Measurements from ENCODE around the gene DAB2IP.
A peak's percentile ranks its signal among the peaks of the same experiment; 100 is the strongest.

Gene DAB2IP

DNA sequence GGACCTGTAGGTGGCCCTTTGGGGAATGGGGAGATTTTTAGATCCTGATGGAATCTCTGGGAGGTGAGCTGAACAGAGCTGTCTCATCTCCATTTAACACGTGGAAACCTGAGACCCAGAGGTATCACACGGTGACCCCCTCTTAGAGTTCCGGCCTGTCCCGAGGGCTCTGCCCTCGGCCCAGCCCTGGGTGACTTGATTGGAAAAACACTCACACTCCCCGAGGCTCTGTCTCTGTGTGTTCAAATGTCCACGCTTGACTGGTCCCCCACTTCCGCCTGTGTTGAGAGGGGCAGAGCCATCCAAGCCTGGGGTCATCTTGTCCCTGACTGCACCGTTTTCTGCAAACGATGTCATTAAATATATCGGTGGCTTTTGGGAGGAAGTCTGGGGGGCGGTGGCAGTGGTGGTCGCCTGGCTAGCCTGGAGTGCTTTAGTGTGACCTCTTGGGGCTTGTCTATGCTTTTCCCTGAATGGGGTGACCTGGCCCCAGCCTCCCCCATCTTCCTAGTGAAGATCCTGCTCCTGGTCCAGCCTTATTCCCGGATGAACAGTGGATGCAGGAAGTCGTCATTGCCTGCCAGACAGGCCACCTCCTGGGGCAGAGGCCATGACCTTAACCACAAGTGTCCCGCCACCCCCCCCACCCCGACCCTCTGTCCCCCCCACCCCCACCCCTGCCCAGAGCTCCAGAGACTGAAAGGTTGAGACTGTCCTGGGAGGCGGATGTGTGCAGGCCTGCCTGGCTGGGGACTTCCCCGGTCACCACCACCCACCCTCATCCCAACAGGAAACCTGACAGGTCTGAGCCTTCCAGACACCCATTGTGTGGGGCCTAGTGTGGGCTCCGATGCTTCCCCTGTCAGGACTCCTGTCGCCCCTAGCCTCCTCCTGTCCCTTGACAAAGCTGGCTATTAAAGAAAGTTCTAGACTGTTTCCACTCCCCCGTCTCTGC, 5.3 kb upstream of the DAB2IP start:
- DNase-seq: no peak

DNA sequence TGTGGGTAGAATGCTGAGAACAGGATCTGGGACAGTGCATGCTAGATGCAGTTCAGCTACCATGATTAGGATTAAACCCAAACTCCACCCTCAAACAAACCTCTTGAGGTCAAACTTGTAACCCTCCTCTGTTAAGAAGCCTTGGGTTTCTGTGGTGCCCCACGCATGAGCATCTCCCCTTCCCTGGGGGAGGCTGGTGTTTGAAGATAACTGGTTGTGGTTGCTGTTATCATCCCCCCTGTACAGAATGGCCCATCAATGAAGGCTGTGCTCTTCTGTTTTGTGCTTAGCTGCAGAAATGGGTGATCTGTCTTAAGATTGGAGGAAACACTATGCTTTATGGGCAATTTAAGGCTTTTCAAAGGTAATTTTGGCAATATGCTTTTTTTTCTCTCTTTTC, 4.4 kb upstream of the DAB2IP start:
- DNase-seq: no peak

DNA sequence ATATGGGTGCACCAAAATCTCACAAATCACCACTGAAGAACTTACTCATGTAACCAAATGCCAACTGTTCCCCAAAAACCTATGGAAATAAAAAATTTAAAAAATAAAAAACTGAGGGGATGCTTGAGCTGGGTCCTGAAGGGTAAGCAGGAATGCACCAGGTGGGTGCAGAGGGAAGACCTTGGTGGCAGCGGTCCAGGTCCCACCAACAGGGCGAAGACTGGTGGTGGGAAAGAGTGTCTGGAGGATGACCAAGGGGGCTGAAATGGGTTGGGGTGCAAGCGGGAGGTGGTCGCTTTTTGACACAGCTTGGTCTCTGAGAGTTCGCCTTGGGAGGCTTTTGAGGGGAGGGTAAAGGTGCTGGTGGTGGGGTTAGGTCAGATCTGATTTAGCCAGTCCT, 3.3 kb upstream of the DAB2IP start:
- DNase-seq: no peak

DNA sequence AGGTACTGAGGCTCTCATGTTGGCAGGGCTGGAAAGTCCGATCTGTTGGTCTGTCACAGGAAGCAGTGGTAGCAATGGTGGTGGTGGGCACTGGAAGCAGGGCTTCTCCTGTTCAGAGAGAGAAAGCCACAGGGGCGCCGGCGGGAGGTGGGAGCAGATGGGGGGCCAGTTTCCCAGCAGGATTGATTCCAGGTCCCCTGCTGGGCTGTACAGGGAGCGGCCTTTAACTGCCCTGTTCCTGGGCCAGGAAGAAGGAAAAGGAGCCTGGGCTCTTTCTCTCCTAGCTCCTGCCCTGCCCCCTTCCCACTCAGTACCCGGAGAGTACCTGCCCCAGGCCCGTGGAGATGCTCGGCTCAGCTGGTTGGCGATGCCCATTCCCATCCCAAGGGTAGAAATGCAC, 2.6 kb upstream of the DAB2IP start:
- DNase-seq: no peak

DNA sequence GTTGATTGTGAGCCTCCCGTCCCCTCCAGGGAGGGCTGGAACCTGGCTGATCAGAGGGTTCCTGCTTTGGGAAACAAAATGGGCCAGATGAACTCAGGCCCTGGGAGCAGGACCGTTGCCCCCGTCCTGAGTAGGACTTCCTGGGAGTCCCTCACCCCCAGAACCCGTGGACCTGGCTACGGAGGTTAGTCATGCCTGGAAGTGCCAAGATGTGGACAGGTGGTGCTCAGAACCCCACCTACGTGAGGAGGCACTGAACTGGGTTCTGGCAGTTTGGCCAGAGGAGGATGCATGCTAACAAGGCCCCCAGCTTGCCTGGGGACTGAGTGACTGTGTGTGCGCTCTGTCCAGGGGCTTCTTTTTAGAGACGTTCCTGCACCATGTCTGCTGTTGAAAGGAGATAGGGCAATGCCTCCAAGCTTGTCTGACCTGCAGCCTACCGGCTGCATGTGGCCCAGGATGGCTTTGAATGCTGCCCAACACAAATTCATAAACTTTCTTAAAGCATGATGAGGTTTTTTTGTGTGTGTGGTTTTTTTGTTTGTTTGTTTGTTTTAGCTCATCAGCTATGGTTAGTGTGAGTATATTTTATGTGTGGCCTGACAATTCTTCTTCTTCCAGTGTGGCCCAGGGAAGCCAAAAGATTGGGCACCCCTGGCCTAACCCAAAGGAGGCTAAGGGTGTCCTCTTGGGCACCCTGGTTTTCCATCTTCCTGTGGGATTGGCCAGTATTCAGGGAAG, 1.8 kb upstream of the DAB2IP start:
- DNase-seq: no peak

DNA sequence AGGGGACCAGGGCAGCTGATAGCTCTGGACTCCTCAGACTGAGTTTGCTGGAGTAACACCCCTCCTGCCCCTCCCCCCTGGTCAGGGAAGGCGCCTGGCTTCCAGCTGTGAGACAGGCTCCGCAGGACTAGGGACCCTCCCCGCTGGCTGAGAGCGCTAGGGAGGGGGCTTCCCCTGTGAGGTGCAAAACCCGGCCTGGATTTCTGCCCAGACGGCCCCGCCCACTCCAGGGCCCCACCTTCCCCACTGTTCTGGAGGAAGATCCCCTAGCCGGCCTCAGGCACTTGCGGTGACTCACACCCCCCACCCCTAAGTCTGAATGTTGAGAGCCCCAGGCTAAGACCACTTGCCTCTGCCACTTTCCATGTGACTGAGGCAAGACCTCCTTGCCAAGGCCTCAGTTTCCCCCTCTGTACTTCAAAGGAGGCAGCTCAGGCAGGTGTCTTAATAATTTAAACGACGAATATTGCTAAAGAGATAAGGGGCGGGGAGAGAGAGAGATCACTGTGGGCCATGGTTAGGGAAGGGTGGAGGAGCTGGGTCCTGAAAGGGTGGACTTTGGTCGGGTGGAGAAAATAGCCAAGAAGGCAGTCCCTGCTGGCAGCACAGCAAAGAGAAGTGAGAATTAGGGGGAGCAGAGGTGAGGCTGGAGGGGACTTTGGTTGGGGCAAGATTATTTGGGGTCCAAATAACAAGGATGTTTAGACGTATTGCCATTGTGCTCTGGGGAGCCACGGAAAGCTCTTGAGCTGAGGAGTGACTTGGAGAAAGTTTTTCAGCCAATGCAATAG, 1.0 kb upstream of the DAB2IP start:
- peak in 1 of 2 donors; percentile 3 for DNase-seq

DNA sequence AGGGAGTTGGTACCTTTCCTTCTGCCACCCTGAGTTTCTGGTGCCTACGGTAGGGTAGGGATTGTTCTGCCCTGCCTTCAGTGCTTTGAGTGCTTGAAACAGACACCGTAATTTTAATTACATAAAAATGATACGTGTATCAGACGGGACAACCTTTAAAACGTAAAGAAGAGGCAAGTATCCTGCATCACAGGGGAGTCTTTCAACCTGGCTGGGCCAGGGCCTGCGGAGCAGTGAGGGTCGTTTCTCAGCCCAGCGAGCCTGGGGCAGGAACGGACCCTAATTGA, 483 bp upstream of the DAB2IP start:
- DNase-seq: no peak

DNA sequence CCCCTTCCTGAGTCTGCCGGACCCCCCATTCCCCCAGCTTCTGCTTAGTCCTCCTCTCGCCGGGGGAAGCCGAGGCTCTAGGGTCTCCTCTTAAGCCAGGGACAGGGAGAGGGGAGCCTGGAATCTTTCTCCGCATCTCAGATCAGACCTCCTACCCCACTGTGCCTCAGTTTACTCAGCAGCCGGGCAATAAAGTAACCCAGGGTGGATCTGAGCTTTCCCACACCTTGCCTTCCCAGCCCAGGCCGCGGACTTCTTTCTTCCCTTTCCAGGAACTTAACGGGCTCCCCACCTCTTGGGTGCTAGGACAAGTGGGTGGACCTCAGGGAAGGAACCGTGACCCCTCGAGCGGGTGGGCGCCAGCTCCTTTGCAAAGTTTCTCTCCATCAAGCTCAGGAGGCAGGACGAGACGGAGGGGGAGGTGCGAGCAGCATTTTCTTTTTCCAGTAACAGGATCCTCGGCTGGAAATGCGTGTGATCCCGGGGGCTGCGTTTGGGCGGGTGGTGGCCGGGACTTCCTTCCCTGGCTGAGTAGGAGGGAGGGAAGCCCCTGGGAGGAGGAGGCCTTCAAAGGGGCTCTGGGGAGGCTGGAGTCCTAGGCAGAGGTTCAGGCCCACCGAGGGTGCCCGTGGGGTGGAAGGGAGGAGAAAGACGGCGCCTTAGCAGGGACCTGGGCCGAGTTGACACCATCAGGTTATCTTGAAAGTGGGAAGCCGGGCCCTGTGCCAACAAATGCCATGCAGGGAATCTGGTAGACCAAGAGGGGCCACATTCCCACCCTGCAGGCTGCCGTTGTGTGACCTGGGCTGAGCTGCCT, 795 bp downstream of the DAB2IP start:
- no peak for DNase-seq

DNA sequence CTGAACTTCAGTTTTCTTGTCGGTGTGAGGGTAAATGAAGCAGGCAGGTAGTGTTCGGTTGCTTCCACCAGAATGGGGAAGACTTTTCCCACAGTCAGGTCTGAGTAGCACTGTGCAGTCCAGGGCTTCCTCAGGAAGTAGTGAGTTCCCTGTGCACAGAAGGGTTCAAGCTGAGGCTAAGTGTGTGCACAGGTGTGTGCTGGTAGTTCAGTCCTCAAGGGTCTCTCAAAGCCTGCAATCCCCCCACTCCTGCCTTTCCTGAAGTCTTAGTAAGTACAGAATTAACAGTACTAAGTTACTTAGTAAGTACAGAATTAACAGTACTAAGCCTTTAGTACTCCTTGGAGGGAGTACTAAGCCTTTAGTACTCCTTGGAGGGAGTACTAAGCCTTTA, 1.4 kb downstream of the DAB2IP start:
- DNase-seq: no peak

DNA sequence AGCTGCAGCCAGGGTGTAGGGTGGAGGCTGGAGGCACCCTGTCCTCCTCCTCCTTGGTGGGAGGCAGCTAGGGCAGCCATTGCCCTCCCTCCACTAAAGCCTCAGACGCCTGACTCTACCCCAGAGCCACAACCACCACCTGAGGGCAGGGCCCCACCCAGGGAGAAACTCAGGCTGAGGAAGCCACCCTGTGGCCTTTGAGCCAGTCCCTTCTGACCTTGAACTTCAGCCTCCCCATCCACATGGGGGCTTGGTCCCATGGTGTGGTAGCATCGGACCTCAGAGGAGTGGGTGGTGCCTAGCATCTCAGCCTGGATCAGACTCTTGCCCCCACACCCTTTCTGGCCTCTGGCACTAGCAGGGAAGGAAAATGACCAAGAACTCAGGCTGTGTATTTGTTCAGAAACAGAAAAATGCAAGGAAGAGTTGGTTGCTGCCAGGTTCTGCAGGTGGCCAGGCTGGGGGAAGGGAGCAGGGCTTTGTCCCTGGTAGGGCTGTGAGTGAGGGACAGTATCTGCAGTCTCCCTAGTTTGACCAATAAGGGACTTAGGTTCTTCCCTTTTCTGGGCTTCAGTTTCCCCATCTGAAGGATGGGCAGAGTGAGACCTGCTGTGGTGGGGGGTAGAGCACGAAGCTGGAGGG, 3.2 kb downstream of the DAB2IP start:
- DNase-seq: no peak

DNA sequence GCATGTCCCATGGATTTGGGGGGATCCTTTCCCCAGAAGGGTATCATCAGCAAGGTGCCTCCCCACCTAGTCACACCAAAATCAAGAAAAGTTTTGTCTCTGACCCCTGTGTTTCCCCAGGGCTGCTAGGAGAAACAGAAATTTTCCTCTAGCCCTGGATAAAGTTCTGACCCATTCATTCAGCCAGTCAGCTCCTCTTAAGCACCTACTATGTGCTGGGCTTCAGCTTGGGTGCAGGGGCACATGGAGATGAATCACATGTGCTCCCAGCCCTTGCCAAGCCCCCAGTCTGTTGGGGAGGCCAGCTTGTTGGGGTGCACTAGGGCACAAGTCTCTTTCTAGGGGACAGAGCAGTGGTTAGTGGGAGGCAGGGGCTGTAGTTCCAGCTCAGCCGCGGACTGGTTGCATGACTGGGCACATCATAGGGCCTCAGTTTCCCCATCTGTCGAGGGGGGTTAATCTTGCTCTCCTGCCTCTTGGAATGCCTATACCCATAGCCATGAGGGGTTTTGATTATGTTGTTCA, 3.9 kb downstream of the DAB2IP start:
- DNase-seq: no peak

DNA sequence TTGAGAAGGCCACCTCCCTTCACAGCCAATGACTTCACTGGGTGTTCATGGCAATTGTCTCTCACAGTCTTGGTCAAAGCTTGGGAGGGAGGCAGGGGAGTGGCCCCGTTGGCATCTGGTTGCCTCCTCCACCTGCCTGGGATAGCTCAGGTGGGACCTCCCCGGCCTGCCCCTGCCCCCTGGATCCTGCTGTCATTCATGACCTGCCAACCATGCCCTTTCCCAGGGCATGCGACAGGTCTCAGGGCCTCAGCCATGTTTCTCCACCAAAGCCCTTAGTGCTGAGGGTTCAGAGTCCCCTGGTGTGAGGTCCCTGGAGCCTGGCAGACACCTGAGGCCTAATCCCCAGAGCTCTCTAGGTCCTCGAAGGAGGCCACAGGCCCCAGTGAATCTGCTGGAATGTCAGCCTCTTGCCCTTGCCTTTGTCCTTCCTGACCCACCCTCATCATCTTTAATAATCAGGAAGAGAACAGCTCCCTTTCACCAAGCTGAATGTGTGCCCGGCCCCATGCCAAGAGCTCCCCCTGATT, 5.6 kb downstream of the DAB2IP start:
- no peak for DNase-seq

DNA sequence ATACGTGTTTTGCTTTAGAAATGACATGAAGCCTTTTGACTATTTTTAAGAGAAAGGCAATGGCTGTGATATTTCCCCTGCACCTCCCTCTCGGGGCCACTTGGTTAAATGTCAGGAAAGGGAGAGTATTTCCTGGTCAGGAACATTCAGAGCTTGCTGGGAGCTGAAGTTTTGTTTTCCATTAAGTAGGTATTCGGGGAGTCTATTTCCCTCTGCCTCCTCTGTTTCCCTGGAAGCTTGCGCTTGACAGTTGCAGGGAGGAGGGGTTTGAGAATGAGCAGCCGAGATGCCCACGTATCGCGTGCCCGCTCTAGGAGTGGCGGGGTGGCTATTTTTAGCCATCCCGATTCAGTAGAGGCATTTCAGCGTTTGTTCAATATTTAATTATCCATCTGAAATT, 6.7 kb downstream of the DAB2IP start:
- DNase-seq: no peak

DNA sequence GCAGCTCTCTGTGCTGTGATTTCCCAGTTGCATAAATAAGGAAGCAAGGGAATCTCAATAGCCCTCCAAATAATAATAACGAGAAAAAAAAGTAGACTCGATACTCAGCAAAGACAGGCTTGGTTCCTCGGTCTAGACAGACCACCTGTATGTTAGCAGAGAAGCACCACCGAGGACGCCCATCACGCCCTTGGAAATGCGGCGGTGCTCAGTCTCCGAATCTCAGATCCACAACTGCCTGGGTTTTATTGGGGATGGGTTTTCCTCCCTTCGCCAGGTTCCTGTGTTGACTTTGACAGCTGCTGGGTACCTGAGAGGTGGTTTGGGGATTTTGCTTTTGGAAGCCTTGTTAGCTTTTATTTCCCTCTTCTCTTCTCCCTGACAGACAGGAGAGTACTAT, 7.2 kb downstream of the DAB2IP start:
- DNase-seq: no peak

DNA sequence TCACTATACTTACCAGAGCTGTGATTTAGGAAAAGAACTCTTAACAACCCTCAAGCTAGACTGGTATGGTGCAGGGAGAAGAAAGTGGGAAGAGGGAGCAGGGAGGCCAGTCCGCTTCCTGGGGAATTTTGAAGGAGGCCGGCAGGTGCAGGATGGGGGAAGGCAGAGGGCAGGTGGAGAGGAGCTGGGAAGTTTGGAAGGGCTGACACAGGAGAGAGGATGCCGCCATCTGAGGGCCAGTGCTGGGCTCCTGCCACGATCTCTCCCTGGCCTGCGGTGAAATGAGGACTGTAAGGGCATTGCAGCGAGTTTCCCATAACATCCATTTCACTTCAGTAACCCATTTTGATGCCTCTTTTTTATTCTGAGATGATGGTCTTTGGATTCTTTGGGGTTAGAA, 8.9 kb downstream of the DAB2IP start:
- no peak for DNase-seq

DNA sequence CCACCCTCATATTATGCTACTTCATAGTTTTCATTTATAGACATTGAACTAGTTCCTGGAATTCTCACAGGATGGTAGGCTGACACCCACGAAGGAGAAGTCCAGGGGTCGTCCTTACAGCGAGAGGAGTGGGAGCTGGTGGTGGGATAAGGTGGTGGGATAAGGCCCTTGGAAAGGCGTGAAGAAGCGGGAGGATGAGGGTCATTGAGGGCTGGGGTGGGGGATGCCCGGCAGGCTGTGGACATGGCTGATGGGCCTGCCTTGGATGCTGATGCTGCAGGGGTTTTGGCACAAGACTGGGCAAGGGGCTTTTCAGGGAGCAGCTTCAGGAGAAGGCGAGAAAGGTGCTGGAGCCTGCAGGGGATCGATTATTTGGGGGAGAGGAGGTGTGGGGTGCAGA, 9.4 kb downstream of the DAB2IP start:
- DNase-seq: no peak

DNA sequence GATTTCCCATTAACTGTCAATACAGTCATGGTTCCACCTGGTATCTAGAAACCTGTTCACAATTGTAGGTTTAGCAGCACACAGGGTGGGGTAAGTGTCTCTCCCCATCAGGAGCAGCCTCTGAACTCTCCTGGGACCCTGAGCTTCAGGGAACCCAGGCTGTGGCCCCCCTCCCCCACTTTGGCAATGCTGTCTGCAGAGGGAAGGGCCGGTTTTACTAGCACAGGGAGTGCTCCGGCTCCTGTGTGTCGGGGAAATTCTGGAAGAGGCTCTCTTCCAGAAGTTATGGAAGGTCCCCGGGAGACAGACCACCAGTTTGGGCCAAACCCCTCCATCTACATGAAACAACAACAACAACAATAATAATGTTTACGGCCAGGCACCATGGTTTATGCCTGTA, 9.9 kb downstream of the DAB2IP start:
- DNase-seq: no peak

DNA sequence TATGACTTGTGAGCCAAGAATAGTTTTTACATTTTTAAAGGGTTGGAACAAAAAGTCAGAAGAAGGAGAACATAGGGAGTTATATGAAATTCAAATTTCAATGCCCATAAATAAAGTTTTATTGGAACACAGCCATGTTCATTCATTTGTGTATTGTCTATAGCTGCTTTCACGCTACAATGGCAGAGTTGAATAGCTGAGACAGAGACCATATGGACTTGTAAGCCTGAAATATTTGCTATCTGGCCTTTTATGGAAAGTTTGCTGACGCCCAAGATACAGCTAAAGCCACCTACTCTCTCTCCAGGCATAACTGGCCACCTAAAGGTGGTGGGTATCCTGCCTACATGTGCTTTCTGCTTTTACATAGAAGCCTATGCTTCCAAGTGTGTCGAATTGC, 10.9 kb downstream of the DAB2IP start:
- DNase-seq: no peak

DNA sequence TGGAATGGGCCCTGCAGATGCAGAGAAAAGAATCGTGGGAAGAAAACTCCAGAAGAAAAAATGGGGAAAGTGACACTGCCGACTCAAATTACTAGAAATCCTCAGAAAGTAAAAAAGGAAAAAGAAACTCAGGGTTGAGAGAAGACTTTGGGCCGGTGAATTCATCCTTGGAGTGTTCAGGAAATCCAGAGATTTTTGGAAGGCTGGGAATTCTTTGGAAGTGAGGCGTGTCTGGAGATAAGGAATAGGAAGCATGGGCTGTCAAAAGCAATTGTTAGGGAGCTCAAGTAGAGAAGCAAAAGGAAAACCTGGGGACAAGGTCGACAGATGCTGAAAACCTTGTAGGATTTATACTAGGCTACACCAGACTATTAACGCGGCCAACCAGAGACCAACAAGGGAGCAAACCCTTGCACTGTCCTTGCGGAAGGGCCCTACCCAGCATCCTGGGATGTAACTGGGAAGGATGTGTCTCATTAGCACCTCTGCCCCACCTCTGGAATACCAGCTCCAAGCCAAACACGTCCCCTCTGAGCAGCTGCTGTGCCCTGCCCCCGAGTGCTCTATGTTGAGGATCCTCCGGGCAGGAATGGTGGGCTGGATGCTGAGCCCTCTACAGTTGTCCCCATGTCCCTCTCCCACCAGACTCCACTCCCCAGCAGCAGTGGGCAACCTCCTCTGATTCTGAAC, 11.6 kb downstream of the DAB2IP start:
- DNase-seq: no peak

DNA sequence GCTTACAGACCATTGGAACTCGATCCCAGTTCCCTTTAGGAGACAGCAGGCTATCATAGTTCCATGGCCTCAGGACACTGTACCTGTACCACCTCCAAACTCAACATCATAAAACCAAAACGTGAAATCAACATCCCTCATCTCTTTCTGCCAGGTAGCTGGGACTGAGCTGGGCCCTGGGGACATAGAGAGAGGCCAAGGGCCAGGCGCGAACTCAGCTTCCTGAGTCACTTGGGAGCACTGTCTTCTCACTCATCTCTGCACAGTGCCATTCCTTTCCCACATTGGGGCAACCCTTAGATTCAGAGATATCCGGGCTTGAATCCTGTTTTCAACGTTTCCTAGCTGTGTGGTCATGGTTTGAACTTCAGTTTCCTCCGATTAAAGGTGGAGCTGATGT, 12.2 kb downstream of the DAB2IP start:
- DNase-seq: no peak

DNA sequence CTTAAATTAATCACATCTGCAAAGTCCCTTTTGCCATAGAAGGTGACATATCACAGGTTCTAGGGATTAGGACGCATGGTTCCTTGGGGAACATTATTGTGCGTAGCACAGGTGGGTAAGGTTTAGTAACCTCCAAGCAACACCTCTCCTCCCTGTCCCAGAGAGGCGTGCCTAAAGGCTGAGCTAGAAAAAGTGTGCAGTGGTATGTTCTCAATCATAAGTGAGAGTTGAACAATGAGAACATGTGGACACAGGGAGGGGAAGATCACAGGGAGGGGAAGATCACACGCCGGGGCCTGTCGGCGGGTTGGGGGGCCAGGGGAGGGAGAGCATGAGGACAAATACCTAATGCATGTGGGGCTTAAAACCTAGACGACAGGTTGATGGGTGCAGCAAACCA, 14.9 kb downstream of the DAB2IP start:
- no peak for DNase-seq
